Thyroid gland (tissue), 4 donors: Measurements from ENCODE around the gene TMEM154.

ENCODE experiments used
- CTCF ChIP-seq, 6 experiments: fragments of 200-600 bp in 3 of 6; fragments of 450-650 bp in 3 of 6; sonication (generic) in 3 of 6; IDR thresholded peaks; one replicate each; pipeline ENCODE4 v1.5.1; 2016 to 2019; ENCODE audit warnings: antibody characterized with exemption in 6 of 6, mild to moderate bottlenecking in 2 of 6, inconsistent platforms in 1 of 6, moderate library complexity in 1 of 6
- POLR2A ChIP-seq, 2 donors: fragments of 450-650 bp; IDR thresholded peaks; one replicate each; pipeline ENCODE4 v1.6.1; 2017; ENCODE audit warnings: antibody characterized with exemption in 2 of 2, mild to moderate bottlenecking in 2 of 2, moderate library complexity in 1 of 2

DNA sequence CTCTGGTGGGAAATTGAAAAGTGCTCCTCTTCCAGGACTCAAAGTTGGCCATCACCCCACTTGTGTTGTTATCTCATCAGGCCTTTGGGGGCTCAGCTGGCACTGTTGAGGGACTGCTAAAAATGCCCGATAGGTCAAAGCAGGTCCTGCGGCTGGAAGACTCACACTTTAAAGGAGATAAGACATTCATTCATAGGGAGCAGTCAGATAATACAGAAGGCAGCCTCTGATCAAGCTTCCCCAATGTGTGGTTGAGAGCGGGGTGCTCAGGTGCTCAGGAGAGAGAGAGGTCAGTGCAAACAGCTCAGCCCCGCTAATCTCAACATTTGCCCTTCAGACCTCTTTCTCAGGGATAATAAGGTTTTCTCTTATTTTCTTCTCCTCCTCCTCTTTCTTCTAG, 70.3 kb downstream of the TMEM154 start:
- TF ChIP-seq CTCF (IDR thresholded peaks at IDR 0.05): no peak
- no peak for TF ChIP-seq POLR2A (IDR thresholded peaks at IDR 0.05)
